GM10266 (cell line): ENCODE measurements around the gene LRMDA.

Source experiments
- DNase-seq: peaks from one replicate; pipeline ENCODE4 v3.0.0; 2012; ENCODE audit errors: extremely low spot score
- CTCF ChIP-seq: IDR thresholded peaks from 2 replicates; pipeline ENCODE4 v1.5.1; 2012; ENCODE audit warnings: mild to moderate bottlenecking, low read depth; ENCODE audit not compliant: control insufficient read depth, insufficient read depth; ENCODE audit errors: missing control alignments

The LRMDA gene

GRCh38 chr10:75726522-75727483, 295.4 kb downstream of the LRMDA start:
- DNase-seq, result no peak
- no peak for TF ChIP-seq CTCF

- TF ChIP-seq CTCF, result no peak
- DNase-seq, result no peak
Measured at GRCh38 chr10:75730847-75731246, 299.4 kb downstream of the LRMDA start.

- no peak for TF ChIP-seq CTCF
- no peak for DNase-seq
Measured at GRCh38 chr10:75733135-75733890, 301.9 kb downstream of the LRMDA start.

- no peak for TF ChIP-seq CTCF
- DNase-seq, result no peak
Measured at GRCh38 chr10:75736151-75736640, 304.8 kb downstream of the LRMDA start.

- DNase-seq, result no peak
- no peak for TF ChIP-seq CTCF
Measured at GRCh38 chr10:75736889-75737579, 305.6 kb downstream of the LRMDA start.

- TF ChIP-seq CTCF, result no peak
- no peak for DNase-seq
Measured at GRCh38 chr10:75737580-75737949, 306.1 kb downstream of the LRMDA start.
